ENCODE measurements around the gene FUT6. TPM values are rescaled to one million over a fixed set of nuclear protein-coding genes. Genes with fewer than 3 reads are reported as not detected.
"Not testable (repeated sequence)": the region's sequence is repeated elsewhere in the genome, so short reads cannot be mapped to it uniquely, and the experiment has no call there.

Gene FUT6
- total RNA-seq, 4 donors from 2014 or later = 0.74 TPM; not detected in 3

DNA sequence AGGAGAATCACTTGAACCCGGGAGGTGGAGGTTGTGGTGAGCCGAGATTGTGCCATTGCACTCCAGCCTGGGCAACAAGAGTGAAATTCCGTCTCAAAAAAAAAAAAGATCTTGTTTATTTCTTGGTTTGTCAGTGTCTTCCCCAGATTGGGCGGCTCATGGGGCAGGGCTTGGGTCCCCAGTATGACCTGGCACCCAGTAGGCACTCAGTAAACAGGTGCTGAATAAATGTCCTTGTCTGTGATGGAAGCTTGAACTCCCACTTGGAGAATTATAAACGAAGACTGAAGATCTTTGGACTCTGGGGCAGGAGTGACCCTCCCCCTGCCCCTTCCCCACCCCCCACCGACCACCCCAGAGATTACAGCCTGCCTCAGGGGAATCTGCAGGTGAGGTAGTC is 40.7 kb upstream of the FUT6 start:
- TF ChIP-seq CTCF (IDR thresholded peaks at IDR 0.05) = no peak
- DNase-seq (ENCODE audit: low spot score) = no peak
- ATAC-seq (ENCODE audit: low FRiP score) = no peak

- DNase-seq (ENCODE audit: low spot score) (no peak), ATAC-seq (ENCODE audit: low FRiP score) (no peak)
- no peak for TF ChIP-seq CTCF (IDR thresholded peaks at IDR 0.05)
Observed at GRCh38 chr19:5877882-5878281, 38.4 kb upstream of the FUT6 start.

GRCh38 chr19:5877427-5877826 is 37.9 kb upstream of the FUT6 start:
- ATAC-seq (ENCODE audit: low FRiP score) = peak; percentile 37
- no peak for TF ChIP-seq CTCF (IDR thresholded peaks at IDR 0.05)
- no peak for DNase-seq (ENCODE audit: low spot score)

- ATAC-seq (ENCODE audit: low FRiP score); DNase-seq (ENCODE audit: low spot score): not testable (repeated sequence)
Observed at GRCh38 chr19:5874496-5874895, 35.0 kb upstream of the FUT6 start.

GRCh38 chr19:5873617-5874199 is 34.2 kb upstream of the FUT6 start:
- DNase-seq (ENCODE audit: low spot score) (no peak), ATAC-seq (ENCODE audit: low FRiP score) (no peak)
- TF ChIP-seq CTCF (IDR thresholded peaks at IDR 0.05) = no peak

DNA sequence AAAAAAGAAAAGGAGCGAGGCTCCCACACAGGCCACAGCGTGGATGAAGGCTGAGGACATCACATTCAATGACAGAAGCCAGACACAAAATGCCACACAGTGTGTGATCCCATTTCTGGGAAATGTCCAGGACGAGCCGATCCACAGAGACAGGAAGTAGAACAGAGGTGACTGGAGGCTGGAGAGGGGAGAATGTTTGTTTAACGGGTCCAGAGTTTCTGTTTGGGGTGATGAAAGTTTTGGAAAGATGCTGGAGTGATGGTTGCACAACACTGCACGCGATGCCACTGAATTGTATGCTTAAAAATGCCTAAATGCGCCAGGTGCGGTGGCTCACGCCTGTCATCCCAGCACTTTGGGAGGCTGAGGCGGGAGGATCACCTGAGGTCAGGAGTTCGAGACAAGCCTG is 31.5 kb upstream of the FUT6 start:
- DNase-seq (ENCODE audit: low spot score) = no peak
- no peak for ATAC-seq (ENCODE audit: low FRiP score)
- no peak for TF ChIP-seq CTCF (IDR thresholded peaks at IDR 0.05)

- DNase-seq (ENCODE audit: low spot score) (no peak), ATAC-seq (ENCODE audit: low FRiP score) (no peak)
- no peak for TF ChIP-seq CTCF (IDR thresholded peaks at IDR 0.05)
Observed at GRCh38 chr19:5867201-5868136, 28.0 kb upstream of the FUT6 start.

All from omental fat pad (tissue), 4 donors.